ENCODE data around the gene PNLDC1.

Gene PNLDC1

DNA sequence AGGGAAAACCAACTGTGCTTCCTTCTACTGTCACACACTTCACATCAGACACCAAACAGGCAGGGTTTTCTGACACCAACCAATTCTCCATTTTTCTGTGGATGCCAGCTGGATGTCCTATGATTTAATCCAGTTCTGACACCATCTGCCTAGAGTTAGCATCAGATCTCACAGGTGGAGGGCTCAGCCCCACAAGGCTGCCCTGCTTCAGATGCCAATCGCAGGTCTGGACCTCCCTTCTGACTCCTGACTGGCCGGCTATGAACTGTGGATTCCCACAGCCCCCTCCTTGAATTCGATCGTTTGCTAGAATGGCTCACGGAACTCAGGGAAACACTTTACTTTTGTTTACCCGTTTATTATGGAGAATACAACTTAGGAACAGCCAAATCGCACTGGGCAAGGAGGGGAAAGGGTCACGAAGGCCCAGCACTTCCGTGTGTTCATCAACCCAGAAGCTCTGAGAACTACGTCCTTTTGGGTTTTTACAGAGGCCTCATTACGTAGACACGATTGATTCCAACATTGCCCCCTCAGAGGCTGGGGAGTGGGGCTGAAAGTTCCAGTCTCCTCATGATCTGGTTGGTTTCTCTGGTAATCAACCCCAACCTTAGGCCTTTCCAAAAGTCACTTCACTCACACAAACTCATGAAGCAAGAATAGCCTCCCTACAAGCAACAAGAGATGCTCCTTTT, 65.3 kb downstream of the PNLDC1 start:
- no peaks in the 10 kb centered on the region for H3K27me3 ChIP-seq (ENCODE audit: control insufficient read depth in 1 of 2, insufficient read depth in 2 of 2, low read length in 2 of 2)
- H3K9ac ChIP-seq (ENCODE audit: low read depth in 1 of 2, low read length in 2 of 2), result no peak overlapping the region
- H3K4me1 ChIP-seq (ENCODE audit: control insufficient read depth in 1 of 2, insufficient read depth in 2 of 2, low read length in 2 of 2), result no peaks in the 10 kb centered on the region
- H3K27ac ChIP-seq (ENCODE audit: low read depth, low read length), result no peak overlapping the region
- no peaks in the 10 kb centered on the region for H3K36me3 ChIP-seq (ENCODE audit: control insufficient read depth in 1 of 2, insufficient read depth in 2 of 2, low read length in 2 of 2)
- no peak overlapping the region for H3K4me3 ChIP-seq (ENCODE audit: low read depth in 1 of 2, low read length in 2 of 2)
- no peaks in the 10 kb centered on the region for H3K9me3 ChIP-seq (ENCODE audit: control insufficient read depth in 1 of 2, low read length in 2 of 2)

DNA sequence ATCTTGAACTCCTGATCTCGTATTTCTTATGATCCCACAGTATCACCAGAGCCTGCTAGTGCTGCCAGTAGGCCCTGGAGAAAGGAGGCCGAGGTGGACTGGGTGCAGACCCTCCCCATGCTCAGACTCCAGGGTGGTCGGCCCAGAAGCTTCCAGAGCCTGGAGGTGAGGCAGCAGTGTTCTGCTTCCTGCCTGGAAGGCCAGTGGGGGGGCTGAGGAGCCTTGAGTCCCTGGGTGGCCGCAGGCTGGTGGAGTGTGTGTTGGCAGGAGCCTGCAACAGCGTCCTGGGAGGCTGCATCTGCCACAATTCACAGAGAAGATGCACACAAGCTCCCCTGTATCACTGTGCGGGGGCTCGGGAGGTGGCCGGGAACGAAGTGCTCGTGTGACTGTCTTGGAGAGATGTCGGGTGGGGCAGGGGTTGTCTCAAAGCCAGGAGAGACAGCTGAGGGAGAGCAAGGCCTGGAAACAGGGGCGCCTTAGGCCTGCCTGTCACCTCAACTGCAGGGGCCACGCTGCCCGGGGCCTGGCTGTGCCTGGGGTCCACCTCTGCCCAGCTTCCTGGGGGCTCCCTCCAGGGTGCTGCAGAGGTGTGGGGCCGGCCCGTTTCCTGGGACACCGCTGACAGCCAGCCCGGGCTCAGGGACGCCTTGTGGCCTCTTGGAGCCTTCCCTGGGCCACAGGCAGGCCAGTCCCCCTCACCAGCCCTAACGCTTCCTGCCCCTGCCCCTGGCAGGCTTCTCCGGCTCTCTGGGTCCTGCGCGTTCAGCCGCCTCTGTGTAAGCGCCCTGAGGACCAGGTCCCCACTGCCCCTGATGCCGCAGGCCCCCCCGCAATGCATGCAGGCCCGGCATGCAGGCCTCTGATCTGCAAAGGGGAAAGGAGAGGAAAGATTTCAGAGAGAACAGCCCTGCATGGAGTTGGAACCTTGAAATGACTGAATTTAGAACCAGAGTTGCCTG, 66.5 kb downstream of the PNLDC1 start:
- Histone ChIP-seq H3K27me3 (ENCODE audit: control insufficient read depth in 1 of 2, insufficient read depth in 2 of 2, low read length in 2 of 2) (no peaks in the 10 kb centered on the region), H3K9me3 (ENCODE audit: control insufficient read depth in 1 of 2, low read length in 2 of 2) (no peaks in the 10 kb centered on the region), H3K4me1 (ENCODE audit: control insufficient read depth in 1 of 2, insufficient read depth in 2 of 2, low read length in 2 of 2) (no peaks in the 10 kb centered on the region), H3K4me3 (ENCODE audit: low read depth in 1 of 2, low read length in 2 of 2) (no peak overlapping the region), H3K27ac (ENCODE audit: low read depth, low read length) (no peak overlapping the region), H3K9ac (ENCODE audit: low read depth in 1 of 2, low read length in 2 of 2) (no peak overlapping the region), H3K36me3 (ENCODE audit: control insufficient read depth in 1 of 2, insufficient read depth in 2 of 2, low read length in 2 of 2) (no peaks in the 10 kb centered on the region)
